ENCODE data around the gene AFAP1L1.

AFAP1L1 gene

GRCh38 chr5:149363358-149363757, 91.7 kb downstream of the AFAP1L1 start:
- POLR2A ChIA-PET: no interaction called here
- no peak for TF ChIP-seq CTCF (IDR thresholded peaks at IDR 0.05; ENCODE audit: insufficient read depth, low read length, missing control alignments)
- CTCF ChIA-PET: interaction anchor here (1.7 to 19.5 kb wide), 5 partner anchors 8 to 72 kb away, joined by 7 to 519 read pairs (median 329); partner anchors contain the start of gene IL17B
- no peak for DNase-seq (ENCODE audit: low read depth, low spot score)
- no peak overlapping the region for H3K4me3 ChIP-seq (ENCODE audit: low read depth, low read length)

- ChIA-PET POLR2A (no interaction called here), CTCF (interaction anchor here (1.7 to 19.5 kb wide), 5 partner anchors 8 to 72 kb away, joined by 7 to 519 read pairs (median 329); partner anchors contain the start of gene IL17B)
- no peak for DNase-seq (ENCODE audit: low read depth, low spot score)
- no peak for TF ChIP-seq CTCF (IDR thresholded peaks at IDR 0.05; ENCODE audit: insufficient read depth, low read length, missing control alignments)
- H3K4me3 ChIP-seq (ENCODE audit: low read depth, low read length): no peak overlapping the region
Measured at GRCh38 chr5:149363936-149364335, 92.3 kb downstream of the AFAP1L1 start.

- CTCF ChIA-PET: interaction anchor here (1.3 to 19.5 kb wide), 7 partner anchors 13 to 197 kb away, joined by 3 to 519 read pairs (median 308); partner anchors contain the start of genes GRPEL2, IL17B and PCYOX1L
- DNase-seq (ENCODE audit: low read depth, low spot score): no peak
- no peak for TF ChIP-seq CTCF (IDR thresholded peaks at IDR 0.05; ENCODE audit: insufficient read depth, low read length, missing control alignments)
- H3K4me3 ChIP-seq (ENCODE audit: low read depth, low read length): no peak overlapping the region
- POLR2A ChIA-PET: no interaction called here
Measured at GRCh38 chr5:149364719-149365118, 93.1 kb downstream of the AFAP1L1 start.

GRCh38 chr5:149365418-149365817, 93.8 kb downstream of the AFAP1L1 start:
- no peak for DNase-seq (ENCODE audit: low read depth, low spot score)
- POLR2A ChIA-PET: no interaction called here
- H3K4me3 ChIP-seq (ENCODE audit: low read depth, low read length): no peak overlapping the region
- no peak for TF ChIP-seq CTCF (IDR thresholded peaks at IDR 0.05; ENCODE audit: insufficient read depth, low read length, missing control alignments)
- CTCF ChIA-PET: interaction anchor here (0.8 to 19.5 kb wide), 14 partner anchors 13 to 216 kb away, joined by 3 to 519 read pairs (median 24); partner anchors contain the start of genes ARHGEF37, GRPEL2, IL17B and PCYOX1L

GRCh38 chr5:149366169-149366729, 94.6 kb downstream of the AFAP1L1 start:
- ChIA-PET CTCF (interaction anchor here (0.8 to 19.5 kb wide), 27 partner anchors 14 to 256 kb away, joined by 3 to 519 read pairs (median 14); partner anchors contain the start of genes ARHGEF37, CSNK1A1, GRPEL2 and IL17B), POLR2A (interaction anchor here (1.9 to 3.2 kb wide), 3 partner anchors 8 to 68 kb away, joined by 5 to 29 read pairs (median 10); partner anchors contain the start of gene PCYOX1L)
- TF ChIP-seq CTCF (IDR thresholded peaks at IDR 0.05; ENCODE audit: insufficient read depth, low read length, missing control alignments): no peak
- no peak overlapping the region for H3K4me3 ChIP-seq (ENCODE audit: low read depth, low read length)
- DNase-seq (ENCODE audit: low read depth, low spot score): no peak

GRCh38 chr5:149367249-149367971, 95.8 kb downstream of the AFAP1L1 start:
- DNase-seq (ENCODE audit: low read depth, low spot score): no peak
- CTCF ChIA-PET: interaction anchor here (0.8 to 19.5 kb wide), 46 partner anchors 15 to 254 kb away, joined by 3 to 519 read pairs (median 4); partner anchors contain the start of genes CSNK1A1, GRPEL2, IL17B and PCYOX1L
- H3K4me3 ChIP-seq (ENCODE audit: low read depth, low read length): no peak overlapping the region
- POLR2A ChIA-PET: interaction anchor here (1.0 to 3.2 kb wide), 5 partner anchors 9 to 67 kb away, joined by 3 to 29 read pairs (median 5); partner anchors contain the start of gene PCYOX1L
- peak; percentile 78 for TF ChIP-seq CTCF (IDR thresholded peaks at IDR 0.05; ENCODE audit: insufficient read depth, low read length, missing control alignments)

Data from AG04449 (cell line).